Loucy (cell line): ENCODE data around the gene PDE8B.

Source experiments
- H2AFZ ChIP-seq: fragments of 200-600 bp; sonication (generic); 2 replicates; pipeline ENCODE4 v1.6.0; 2016; ENCODE audit warnings: antibody characterized with exemption, mild to moderate bottlenecking, low read length, moderate library complexity
- H3F3A ChIP-seq: fragments of 200-600 bp; 2 replicates; pipeline ENCODE4 v1.6.0; 2016; ENCODE audit warnings: antibody characterized with exemption, low read depth, mild to moderate bottlenecking
- H3K27me3 ChIP-seq: fragments of 200-600 bp; sonication (generic); 2 replicates; pipeline ENCODE4 v1.6.1; 2014; ENCODE audit warnings: low read length, mild to moderate bottlenecking; ENCODE audit not compliant: insufficient read depth, poor library complexity, severe bottlenecking
- H3K36me3 ChIP-seq: fragments of 200-600 bp; sonication (generic); 2 replicates; pipeline ENCODE4 v1.6.1; 2016; ENCODE audit warnings: low read length; ENCODE audit not compliant: insufficient read depth
- H3K4me1 ChIP-seq: fragments of 200-600 bp; sonication (generic); 2 replicates; pipeline ENCODE4 v1.5.1; 2014; ENCODE audit warnings: low read length, mild to moderate bottlenecking; ENCODE audit not compliant: insufficient read depth, poor library complexity, severe bottlenecking
- H3K4me2 ChIP-seq: fragments of 200-600 bp; sonication (generic); 2 replicates; pipeline ENCODE4 v1.6.0; 2014; ENCODE audit warnings: antibody characterized with exemption, low read length, low read depth, mild to moderate bottlenecking; ENCODE audit not compliant: poor library complexity, severe bottlenecking
- H3K4me3 ChIP-seq: fragments of 200-600 bp; sonication (generic); 2 replicates; pipeline ENCODE4 v1.5.1; 2014; ENCODE audit warnings: low read length, mild to moderate bottlenecking, mixed read lengths; ENCODE audit not compliant: poor library complexity, severe bottlenecking
- H3K79me2 ChIP-seq: fragments of 200-600 bp; sonication (generic); 2 replicates; pipeline ENCODE4 v1.6.1; 2014; ENCODE audit warnings: low read length; ENCODE audit not compliant: insufficient read depth
- H3K9ac ChIP-seq: fragments of 200-600 bp; sonication (generic); 2 replicates; pipeline ENCODE4 v1.6.0; 2014; ENCODE audit warnings: mild to moderate bottlenecking, low read depth, low read length, moderate library complexity; ENCODE audit not compliant: poor library complexity, severe bottlenecking
- H3K9me2 ChIP-seq: fragments of 200-600 bp; sonication (generic); replicated peaks from 2 replicates; pipeline ENCODE4 v1.6.1; 2016; ENCODE audit warnings: low read depth, low read length, mixed read lengths
- H3K9me3 ChIP-seq: fragments of 200-600 bp; sonication (generic); 2 replicates; pipeline ENCODE4 v1.6.1; 2014; ENCODE audit warnings: mild to moderate bottlenecking, antibody characterized with exemption, low read length, low read depth; ENCODE audit not compliant: insufficient read depth
- H4K20me1 ChIP-seq: fragments of 200-600 bp; sonication (generic); 2 replicates; pipeline ENCODE4 v1.6.0; 2014; ENCODE audit warnings: antibody characterized with exemption, low read length, mild to moderate bottlenecking; ENCODE audit not compliant: insufficient read depth, poor library complexity, severe bottlenecking
- CTCF ChIP-seq: fragments of 200-600 bp; sonication (generic); conservative IDR thresholded peaks from 2 replicates; pipeline ENCODE4 v1.5.1; 2014; ENCODE audit warnings: mild to moderate bottlenecking, antibody characterized with exemption, low read length
- EZH2phosphoT487 ChIP-seq: fragments of 200-600 bp; IDR thresholded peaks from 2 replicates; pipeline ENCODE4 v1.6.1; 2018; ENCODE audit warnings: antibody characterized with exemption, mild to moderate bottlenecking, moderate library complexity, borderline replicate concordance

Gene PDE8B

GRCh38 chr5:77305956-77306355 lies 95.5 kb downstream of the PDE8B start:
- Histone ChIP-seq H3F3A (no peaks in the 10 kb centered on the region), H3K79me2 (no peaks in the 10 kb centered on the region)
- TF ChIP-seq EZH2phosphoT487 (no peak), CTCF (no peak)

GRCh38 chr5:77306531-77306930 lies 96.1 kb downstream of the PDE8B start:
- TF ChIP-seq EZH2phosphoT487 (no peak), CTCF (no peak)
- H3K4me2 ChIP-seq, result no peak overlapping the region

More at GRCh38 chr5:77305956-77306355, 95.5 kb downstream of the PDE8B start:
- H3K4me3 ChIP-seq, result no peak overlapping the region
- H3K9me3 ChIP-seq, result no peaks in the 10 kb centered on the region
- H4K20me1 ChIP-seq, result no peaks in the 10 kb centered on the region
- H3K27me3 ChIP-seq, result no peaks in the 10 kb centered on the region
- H2AFZ ChIP-seq, result no peak overlapping the region
- no peaks in the 10 kb centered on the region for H3K4me1 ChIP-seq
- no peak overlapping the region for H3K9ac ChIP-seq
- no peaks in the 10 kb centered on the region for H3K9me2 ChIP-seq
- H3K4me2 ChIP-seq, result no peak overlapping the region
- H3K36me3 ChIP-seq, result no peaks in the 10 kb centered on the region

GRCh38 chr5:77308154-77308960 lies 97.9 kb downstream of the PDE8B start:
- no peaks in the 10 kb centered on the region for H4K20me1 ChIP-seq
- H3K9me3 ChIP-seq, result no peaks in the 10 kb centered on the region
- TF ChIP-seq CTCF (no peak), EZH2phosphoT487 (no peak)

More at GRCh38 chr5:77306531-77306930, 96.1 kb downstream of the PDE8B start:
- H2AFZ ChIP-seq, result no peak overlapping the region
- H3F3A ChIP-seq, result no peaks in the 10 kb centered on the region
- no peaks in the 10 kb centered on the region for H3K27me3 ChIP-seq
- H3K9ac ChIP-seq, result no peak overlapping the region
- no peak overlapping the region for H3K4me3 ChIP-seq
- no peaks in the 10 kb centered on the region for H3K9me2 ChIP-seq
- H4K20me1 ChIP-seq, result no peaks in the 10 kb centered on the region
- H3K79me2 ChIP-seq, result no peaks in the 10 kb centered on the region
- H3K36me3 ChIP-seq, result no peaks in the 10 kb centered on the region
- no peaks in the 10 kb centered on the region for H3K9me3 ChIP-seq
- H3K4me1 ChIP-seq, result no peaks in the 10 kb centered on the region

More at GRCh38 chr5:77308154-77308960, 97.9 kb downstream of the PDE8B start:
- Histone ChIP-seq H3K4me3 (no peak overlapping the region), H3K36me3 (no peaks in the 10 kb centered on the region), H3K27me3 (no peaks in the 10 kb centered on the region), H3K4me1 (no peaks in the 10 kb centered on the region), H2AFZ (no peak overlapping the region), H3K79me2 (no peaks in the 10 kb centered on the region), H3F3A (no peaks in the 10 kb centered on the region), H3K4me2 (no peak overlapping the region), H3K9me2 (no peaks in the 10 kb centered on the region), H3K9ac (no peak overlapping the region)
